GM21529 (cell line): ENCODE results near the gene L3MBTL4.
"Not testable (repeated sequence)": the region's sequence is repeated elsewhere in the genome, so short reads cannot be mapped to it uniquely, and the experiment has no call there.

Source experiments
- ATAC-seq: cut with Tn5 transposase; IDR thresholded peaks from one replicate; pipeline ENCODE4 v1.9.1; 2021; ENCODE audit not compliant: unreplicated experiment

L3MBTL4 gene

DNA sequence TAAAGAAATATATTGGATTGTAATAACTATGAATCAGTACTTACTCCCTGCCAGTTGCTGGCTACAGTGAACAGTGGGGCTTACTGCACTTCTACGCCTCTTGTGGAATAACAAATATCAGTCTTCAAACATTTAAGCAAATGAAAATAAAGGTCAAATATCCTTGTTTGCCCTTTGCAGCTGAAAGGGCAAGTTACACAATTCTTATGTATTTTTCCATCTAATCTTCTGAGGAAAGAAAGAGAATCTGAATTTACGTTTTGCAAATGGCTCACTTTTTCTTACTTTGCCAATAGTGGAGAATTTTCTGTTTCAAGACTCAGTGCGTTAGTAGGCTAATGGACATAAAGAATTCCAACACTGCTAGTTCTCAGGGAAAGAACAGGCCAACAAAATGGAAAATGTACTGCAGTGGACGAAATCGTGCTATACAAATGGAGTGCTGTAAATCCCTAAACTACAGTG is 362.2 kb downstream of the L3MBTL4 start:
- no peak for ATAC-seq

DNA sequence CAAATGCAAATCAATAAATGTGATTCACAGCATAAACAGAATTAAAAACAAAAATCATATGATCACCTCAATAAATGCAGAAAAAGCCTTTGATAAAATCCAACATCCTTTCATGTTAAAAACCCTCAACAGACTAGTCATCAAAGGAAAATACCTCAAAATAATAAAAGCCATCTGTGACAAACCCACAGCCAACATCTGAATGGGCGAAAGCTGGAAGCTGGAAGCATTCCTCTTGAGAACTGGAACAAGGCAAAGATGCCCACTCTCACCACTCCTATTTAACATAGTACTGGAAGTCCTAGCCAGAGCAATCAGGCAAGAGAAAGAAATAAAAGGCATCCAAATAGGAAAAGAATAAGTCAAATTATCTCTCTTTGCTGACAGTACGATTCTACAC is 367.1 kb downstream of the L3MBTL4 start:
- not testable (repeated sequence) for ATAC-seq

- ATAC-seq: no peak
Measured at GRCh38 chr18:6044773-6045172, 369.9 kb downstream of the L3MBTL4 start.

GRCh38 chr18:6044319-6044718 is 370.4 kb downstream of the L3MBTL4 start:
- ATAC-seq: no peak

GRCh38 chr18:6039055-6039454 is 375.7 kb downstream of the L3MBTL4 start:
- no peak for ATAC-seq

DNA sequence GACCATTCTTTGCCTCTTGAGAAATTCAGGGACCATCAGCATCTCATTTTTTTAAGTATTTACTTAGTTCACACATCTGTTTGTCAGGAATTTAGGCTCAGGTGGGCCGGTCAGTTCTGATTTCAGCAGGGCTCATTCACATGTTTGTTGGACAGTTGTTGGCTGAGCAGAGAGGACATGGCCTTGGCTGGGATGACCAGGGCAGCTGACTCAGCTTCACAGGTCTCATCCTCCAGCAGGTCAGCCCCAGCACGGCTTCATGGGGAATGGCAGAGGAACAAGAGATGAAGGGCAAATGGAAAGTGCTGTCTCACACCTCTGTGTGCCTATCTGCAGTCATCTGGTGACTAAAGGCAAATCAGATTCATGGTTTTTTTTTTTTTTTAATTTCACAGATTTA is 383.3 kb downstream of the L3MBTL4 start:
- no peak for ATAC-seq

DNA sequence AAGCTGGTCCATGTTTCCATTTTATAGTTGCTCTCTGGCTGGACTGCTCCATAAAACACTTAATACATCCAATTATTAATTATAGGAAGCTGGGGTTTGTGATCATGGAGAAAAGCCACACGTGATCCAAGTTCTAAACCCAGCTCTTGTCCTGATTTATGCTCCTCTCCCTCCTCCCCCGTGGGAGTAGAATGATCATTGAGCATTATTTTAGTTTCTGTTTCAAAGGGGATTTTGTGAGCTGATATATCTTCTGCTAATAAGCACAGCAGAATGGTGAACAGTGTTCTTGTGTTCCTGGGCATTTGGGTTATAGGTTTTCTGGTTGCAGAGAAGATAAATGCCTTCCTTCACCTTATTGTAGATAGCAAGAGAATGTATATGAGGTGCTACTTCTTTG is 383.7 kb downstream of the L3MBTL4 start:
- ATAC-seq: no peak

GRCh38 chr18:6024745-6025248 is 389.9 kb downstream of the L3MBTL4 start:
- ATAC-seq: no peak

DNA sequence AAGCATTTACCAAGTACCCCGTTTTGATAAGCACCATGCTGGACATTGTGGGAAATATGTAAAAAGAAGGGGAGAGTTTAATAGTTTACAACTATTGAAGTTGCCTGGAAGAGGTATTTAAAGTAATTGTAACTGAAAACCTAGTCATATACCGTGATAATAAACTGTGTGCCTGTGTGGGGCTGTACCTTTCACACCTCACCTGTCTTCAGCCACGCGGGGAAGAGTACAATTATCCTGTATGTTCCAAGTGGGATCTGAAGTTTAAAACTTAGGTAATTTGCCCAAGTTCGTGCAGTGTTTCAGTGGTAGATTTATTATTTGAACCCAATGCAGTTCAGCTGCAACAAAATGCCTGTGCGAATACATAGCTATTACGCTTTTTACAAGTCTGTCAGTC is 391.2 kb downstream of the L3MBTL4 start:
- no peak for ATAC-seq

GRCh38 chr18:6022845-6023244 is 391.9 kb downstream of the L3MBTL4 start:
- no peak for ATAC-seq

- ATAC-seq: peak; percentile 68
Measured at GRCh38 chr18:6022074-6022444, 392.7 kb downstream of the L3MBTL4 start.

- peak; percentile 15 for ATAC-seq
Measured at GRCh38 chr18:6021306-6022073, 393.2 kb downstream of the L3MBTL4 start.

GRCh38 chr18:6018671-6019070 is 396.0 kb downstream of the L3MBTL4 start:
- no peak for ATAC-seq

GRCh38 chr18:6017171-6017570 is 397.5 kb downstream of the L3MBTL4 start:
- ATAC-seq: no peak

- ATAC-seq: no peak
Measured at GRCh38 chr18:6015364-6015763, 399.3 kb downstream of the L3MBTL4 start.

DNA sequence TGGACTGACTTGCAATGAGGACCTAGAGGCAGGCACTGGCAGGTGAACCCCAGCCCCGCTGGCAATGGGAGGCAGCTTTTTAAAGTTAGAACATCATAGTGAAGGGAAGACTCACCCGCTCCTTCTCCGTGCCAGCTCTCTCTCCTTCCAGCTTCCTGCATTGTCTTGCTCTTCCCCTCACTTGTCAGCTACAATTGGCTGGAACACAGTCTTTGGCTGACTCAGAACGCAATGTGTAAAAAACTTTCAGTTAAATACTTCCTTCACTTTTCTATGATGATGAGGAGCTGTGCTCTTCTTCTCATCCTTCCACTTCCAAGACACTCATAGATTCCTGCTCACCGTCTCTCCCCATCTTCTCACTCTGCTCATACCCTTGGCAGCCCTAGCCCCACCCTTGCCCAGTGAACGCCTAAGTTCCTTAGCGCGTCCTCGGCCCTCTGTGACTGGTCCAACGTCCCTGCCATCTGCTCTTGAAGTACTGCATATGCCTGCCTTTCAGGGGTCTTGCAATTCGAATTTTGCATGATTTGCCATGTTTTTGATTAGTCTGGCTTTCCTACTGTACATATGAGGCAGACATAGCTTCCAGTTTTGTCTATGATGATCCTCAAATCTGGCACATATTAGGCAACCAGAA is 401.4 kb downstream of the L3MBTL4 start:
- no peak for ATAC-seq

DNA sequence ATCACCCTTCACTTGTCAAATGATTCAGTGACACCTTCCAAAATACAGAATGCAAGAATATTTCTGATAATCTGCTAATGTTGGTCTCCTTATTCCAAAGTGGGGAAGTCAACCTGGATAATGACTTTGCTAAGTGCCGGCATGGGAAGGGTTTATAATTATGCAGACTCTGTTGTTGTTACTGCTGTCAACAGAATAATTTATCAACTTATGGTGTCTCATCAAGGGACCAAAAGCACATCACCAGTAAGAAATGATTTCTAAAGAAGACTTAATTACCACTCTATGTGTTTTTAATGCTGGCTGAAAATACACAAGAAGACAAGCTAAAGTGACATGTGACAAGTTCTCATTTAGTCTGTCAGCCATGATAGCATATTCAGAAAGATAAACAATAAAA is 403.8 kb downstream of the L3MBTL4 start:
- ATAC-seq: no peak

GRCh38 chr18:6010284-6010683 is 404.4 kb downstream of the L3MBTL4 start:
- ATAC-seq: no peak

GRCh38 chr18:6009756-6010155 is 405.0 kb downstream of the L3MBTL4 start:
- no peak for ATAC-seq

GRCh38 chr18:6004683-6005082 is 410.0 kb downstream of the L3MBTL4 start:
- ATAC-seq: peak; percentile 97

GRCh38 chr18:6004119-6004518 is 410.6 kb downstream of the L3MBTL4 start:
- ATAC-seq: peak; percentile 66

- no peak for ATAC-seq
Measured at GRCh38 chr18:6001867-6002266, 412.8 kb downstream of the L3MBTL4 start.
